CD4-positive, alpha-beta T cell treated with Interleukin-10 for 1 hour (primary cell): ENCODE data around the gene BET1.
"Not testable (repeated sequence)": the region's sequence is repeated elsewhere in the genome, so short reads cannot be mapped to it uniquely, and the experiment has no call there.

Experiments used
- DNase-seq: peaks from one replicate; pipeline ENCODE4 v3.0.0-alpha.2; 2020

Gene BET1, protein sequence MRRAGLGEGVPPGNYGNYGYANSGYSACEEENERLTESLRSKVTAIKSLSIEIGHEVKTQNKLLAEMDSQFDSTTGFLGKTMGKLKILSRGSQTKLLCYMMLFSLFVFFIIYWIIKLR

GRCh38 chr7:94004024-94004951 is at the start of gene BET1:
TSS of gene BET1 (minus strand) at chr7:94004355. CDS start at chr7:94004216, 139 bp downstream.
- DNase-seq: peak; percentile 94

DNA sequence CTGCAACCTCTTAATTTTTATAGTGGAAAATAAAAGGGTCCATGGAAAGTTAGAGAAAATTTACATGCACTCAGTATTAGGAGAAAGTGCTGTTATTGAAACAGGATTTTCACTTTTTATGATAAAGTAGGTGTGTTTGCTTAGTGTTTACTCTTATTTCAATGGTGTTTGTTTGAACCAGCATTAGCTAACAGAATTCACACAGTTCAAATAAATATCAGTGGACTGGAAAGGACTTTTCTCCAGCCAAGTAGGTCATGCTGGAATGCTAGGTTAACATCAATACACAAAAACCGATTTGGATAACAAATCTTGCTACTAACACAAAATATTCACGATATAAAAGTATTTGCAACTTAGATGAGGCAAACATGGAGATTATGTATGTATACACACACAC is 49.4 kb upstream of the BET1 start:
- no peak for DNase-seq

GRCh38 chr7:94052398-94053180 is 48.4 kb upstream of the BET1 start:
- no peak for DNase-seq

DNA sequence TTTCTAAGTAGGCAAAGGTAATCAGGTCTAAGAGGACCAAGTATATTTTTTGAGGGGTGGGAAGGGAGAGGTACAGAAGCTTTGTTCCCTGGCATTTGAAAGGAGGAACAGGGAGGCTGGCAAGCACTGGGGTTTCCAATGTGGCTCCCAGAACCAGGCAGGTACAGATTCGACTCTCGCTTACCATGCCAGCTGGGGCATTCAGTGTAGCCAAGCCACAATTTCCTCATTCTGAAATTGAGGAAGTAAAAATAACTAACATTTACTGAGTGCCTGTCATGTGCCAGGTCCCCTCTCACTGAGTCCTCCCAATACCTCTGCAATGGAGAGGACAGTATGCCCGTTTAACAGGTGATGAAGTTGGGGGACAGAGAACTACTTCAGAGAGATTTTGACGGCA is 45.9 kb upstream of the BET1 start:
- no peak for DNase-seq

DNA sequence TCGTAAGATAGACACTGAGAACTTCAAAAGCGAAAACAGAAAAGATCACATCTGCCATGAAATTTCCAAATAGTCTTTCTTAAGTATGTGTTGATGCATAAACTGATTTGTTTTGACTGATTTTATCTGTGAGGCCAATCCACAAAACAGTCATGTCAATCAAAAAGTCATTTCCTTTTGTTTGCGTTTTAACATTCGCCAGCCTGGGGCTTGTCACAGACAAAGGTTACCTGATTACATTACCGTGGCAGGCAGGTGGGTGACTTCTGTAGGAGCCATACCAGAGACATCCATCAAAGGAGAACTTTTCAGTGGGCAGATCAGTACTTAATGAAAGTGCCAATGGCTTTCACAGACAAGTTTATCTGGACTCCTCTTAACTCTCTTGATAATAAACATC is 45.5 kb upstream of the BET1 start:
- DNase-seq: no peak

- no peak for DNase-seq
Measured at GRCh38 chr7:94048755-94049154, 44.6 kb upstream of the BET1 start.

GRCh38 chr7:94047956-94048355 is 43.8 kb upstream of the BET1 start:
- DNase-seq: no peak

DNA sequence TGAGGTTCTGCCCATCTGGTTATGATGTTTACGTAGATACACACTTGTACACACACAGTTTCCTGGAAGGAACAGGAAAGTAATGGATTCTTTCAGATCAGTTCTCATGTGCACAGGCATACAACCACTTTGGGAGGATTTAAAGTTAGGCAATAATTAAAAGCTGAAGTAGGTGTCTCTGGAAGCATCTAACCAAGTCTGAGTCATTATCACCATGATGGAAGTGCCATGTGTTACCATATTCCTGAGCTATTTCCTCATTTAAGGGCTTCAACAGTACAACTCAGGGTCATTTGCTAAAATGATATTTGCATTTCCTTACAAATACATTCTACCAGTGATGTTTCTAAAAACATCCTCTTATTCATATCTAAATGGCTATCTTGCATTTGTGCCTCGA is 41.4 kb upstream of the BET1 start:
- DNase-seq: no peak

DNA sequence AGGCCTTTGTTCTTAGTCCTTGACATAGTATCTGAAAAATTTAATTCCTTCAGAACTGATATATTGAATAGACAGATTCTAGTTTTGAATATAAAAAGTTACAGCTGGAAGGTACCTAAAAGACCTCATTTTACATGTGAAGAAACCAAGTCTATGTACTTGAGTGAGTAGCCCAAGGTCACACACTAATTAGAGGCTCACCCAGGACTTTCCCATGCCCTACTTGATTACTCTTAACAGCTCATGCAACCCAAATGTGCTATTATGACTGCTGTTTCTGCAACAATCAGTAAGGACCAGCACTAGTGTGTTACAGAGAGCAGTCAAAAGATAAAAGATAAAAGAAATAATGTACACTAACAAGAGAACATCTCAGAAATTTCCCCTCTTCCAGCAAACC is 40.7 kb upstream of the BET1 start:
- no peak for DNase-seq

DNA sequence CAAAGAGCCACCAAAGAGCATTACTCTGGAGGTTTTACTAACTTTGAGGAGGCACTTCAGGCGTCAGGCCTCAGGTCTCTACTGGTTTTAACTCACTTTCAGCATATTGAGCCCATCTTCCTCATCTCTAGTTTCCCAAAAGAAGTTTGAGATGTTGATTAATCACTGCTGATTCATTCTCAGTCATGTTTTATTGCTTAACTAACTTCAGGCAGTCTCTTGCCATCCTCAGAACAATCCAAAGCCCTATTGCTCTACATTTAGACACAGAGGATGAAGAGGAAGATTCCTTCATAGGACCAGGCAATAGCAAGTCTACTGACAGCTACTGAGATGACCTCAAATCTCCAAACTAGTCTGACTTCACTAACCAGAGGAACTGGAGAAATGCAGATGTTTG is 39.1 kb upstream of the BET1 start:
- DNase-seq: no peak

GRCh38 chr7:94042381-94042780 is 38.2 kb upstream of the BET1 start:
- DNase-seq: no peak

- no peak for DNase-seq
Measured at GRCh38 chr7:94041529-94041928, 37.4 kb upstream of the BET1 start.

DNA sequence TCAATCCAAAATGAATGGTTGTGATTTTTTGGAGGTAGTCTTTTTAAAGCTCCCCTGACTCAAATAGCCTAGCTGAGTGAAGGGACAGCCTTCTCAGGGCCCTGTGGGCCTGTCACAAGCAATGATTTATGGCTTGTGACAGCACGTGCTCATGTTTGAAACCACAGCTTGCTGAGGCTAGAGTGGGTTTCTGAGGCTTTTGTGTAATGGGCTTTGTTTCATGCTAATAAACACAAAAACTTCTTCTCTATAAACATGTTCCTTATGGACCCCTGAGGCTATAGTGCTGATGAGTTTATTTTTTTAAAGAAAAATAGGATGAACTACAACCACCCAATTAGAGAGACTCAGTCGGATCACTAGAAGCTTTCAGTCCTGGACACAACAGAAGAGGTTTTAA is 36.1 kb upstream of the BET1 start:
- DNase-seq: no peak

DNA sequence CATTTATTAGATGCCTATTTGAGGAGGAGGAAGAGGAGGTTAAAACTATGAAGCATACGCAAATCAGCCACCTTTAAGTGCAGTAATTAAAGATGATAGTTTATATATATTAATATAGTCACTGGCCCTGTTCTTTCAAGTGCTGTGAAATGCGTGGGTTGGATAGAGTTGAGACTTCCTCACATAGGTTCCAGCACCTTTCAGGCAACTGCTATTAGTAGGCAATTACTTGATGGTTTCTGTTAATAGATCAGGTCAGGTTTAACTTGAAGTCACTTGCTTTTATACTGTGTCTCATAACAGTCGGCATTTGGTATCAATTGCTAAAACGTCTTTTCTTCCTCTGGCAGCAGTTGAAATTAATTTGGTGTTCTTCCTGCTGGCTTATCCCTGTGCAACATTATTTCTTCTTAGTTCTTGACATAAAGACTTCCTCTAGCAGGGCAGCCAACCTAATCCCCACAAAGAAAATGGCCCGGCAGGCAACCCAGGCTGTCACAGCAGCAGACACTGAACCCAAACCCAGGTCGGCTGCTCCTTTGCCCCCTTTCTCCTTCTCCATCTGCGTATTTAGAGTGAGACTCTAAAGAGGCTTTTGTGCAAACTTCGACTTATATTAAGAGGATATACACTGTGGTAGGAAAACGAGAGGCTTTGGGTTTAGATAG is 35.3 kb upstream of the BET1 start:
- DNase-seq: no peak

DNA sequence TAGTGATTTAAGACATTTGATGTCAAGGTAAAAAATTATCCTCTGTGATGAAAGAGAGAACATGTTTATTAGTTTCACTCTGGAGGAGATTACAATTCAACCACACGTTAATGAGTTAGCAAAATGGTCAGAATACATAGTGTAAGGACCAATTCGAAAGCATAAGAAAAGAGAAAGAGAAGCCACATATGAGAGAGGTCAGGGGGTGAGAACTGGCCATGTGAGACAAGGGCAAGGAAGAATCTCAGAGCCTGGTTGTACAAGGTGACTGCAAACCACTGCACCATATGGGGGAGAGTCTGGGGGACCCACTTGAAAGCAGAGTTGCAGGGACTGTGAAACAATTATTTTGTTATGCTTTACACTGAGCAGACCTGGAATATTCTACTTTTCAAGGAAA is 27.7 kb upstream of the BET1 start:
- no peak for DNase-seq

DNA sequence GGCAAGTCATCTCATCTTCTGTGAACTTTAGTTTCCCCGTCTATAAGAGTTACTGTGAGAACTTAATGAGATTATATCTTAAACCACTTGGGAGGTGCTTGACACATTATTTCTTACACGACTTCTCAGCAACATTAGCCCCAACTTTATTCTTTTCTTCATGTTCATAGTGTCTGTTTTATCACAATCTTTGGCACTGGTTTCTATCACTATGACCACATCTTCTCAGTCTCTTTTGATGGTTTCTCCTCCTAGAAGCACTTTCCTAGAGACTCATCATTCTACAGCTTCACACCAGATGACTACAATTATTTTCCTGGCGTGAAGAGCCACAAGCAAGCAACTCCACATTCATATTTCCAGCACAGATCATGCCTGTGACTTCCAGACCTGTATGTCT is 26.5 kb upstream of the BET1 start:
- DNase-seq: no peak

GRCh38 chr7:94029976-94030375 is 25.8 kb upstream of the BET1 start:
- no peak for DNase-seq

GRCh38 chr7:94028768-94029167 is 24.6 kb upstream of the BET1 start:
- no peak for DNase-seq

- DNase-seq: not testable (repeated sequence)
Measured at GRCh38 chr7:94026619-94027018, 22.5 kb upstream of the BET1 start.

GRCh38 chr7:94022550-94022949 is 18.4 kb upstream of the BET1 start:
- no peak for DNase-seq

DNA sequence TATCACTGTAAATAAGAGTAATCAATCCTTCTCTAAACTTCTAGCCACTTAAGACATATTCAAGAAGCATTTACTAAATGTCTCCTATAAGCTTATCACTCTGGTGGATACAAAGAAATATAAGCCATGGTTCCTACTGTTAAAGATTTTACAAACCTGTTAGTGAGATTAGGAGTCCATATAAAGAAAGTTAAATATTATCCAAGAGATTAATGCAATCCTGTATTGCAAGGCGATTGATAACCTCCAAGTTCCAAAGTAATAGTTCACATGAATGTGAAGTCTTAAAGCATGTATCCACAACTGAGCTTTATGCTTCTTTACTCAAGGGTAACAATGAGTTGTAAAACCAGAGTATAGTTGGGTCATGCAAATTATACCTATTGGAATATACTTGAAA is 12.6 kb upstream of the BET1 start:
- DNase-seq: no peak

DNA sequence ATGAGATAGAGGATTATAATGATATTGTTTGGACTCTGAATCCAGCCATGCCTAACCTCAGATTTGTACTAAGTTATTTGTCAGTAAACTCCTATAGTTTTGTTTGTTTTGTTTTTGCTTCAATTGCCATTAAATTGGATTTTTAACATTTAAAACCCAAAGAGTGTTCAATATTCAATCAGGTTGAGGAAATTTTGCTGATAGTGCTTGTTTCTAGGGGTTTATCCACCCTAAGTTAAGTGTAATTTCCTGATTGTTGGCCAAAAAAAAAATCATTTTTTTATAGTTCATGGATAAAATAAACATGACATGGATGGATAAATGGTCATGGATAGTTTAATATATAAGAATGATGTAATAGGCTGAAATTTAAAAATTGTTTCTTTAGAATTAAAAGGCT is 11.4 kb upstream of the BET1 start:
- no peak for DNase-seq

- no peak for DNase-seq
Measured at GRCh38 chr7:94012746-94013145, 8.6 kb upstream of the BET1 start.
